ENCODE data around the gene SETX.

DNA sequence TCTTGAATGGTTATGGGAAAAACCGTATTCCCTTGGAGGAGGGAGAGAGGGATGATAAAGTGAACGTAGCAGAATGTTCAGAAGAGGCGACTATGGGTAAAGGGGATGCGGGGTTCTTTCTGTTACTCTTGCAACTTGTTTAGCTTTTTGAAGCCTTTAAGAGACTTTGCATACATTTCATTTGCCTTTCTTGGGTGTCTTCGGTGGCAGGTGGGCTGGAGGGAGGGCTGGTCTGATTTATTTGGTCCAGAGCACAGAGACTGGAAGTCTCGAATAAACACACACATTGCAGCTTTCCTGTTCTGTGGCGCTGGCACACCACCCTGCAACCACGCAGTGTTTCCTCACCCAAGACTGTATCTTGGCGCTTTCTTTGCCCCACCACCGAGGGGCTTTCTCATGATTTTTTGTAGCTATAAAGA lies 28.7 kb upstream of the SETX start:
- TF ChIP-seq POLR2A (IDR thresholded peaks at IDR 0.05) (no peak), POLR2AphosphoS5 (IDR thresholded peaks at IDR 0.05) (no peak)

Data from breast epithelium (tissue), 3 donors.